ENCODE measurements around the gene ZNF302.

DNA sequence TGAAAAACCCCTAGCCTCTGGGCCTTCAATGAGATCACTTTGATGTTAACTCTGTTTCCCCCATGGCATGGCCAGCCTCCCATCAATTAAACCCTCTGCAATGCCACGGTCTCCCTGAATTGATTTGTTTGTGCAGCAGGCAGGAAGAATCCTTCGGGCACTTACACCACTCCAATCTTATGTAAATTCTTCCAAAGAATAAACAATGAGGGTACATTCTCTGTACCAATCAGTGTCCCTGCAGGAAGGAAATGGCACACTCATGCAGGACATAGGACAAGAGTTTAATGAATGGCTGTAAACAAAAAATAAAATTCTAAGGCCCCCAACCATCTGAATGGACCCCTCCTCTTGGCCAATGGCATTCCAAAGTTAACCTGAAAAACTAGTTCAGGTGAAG, 22.7 kb upstream of the ZNF302 start:
- TF ChIP-seq, protein P1, sequence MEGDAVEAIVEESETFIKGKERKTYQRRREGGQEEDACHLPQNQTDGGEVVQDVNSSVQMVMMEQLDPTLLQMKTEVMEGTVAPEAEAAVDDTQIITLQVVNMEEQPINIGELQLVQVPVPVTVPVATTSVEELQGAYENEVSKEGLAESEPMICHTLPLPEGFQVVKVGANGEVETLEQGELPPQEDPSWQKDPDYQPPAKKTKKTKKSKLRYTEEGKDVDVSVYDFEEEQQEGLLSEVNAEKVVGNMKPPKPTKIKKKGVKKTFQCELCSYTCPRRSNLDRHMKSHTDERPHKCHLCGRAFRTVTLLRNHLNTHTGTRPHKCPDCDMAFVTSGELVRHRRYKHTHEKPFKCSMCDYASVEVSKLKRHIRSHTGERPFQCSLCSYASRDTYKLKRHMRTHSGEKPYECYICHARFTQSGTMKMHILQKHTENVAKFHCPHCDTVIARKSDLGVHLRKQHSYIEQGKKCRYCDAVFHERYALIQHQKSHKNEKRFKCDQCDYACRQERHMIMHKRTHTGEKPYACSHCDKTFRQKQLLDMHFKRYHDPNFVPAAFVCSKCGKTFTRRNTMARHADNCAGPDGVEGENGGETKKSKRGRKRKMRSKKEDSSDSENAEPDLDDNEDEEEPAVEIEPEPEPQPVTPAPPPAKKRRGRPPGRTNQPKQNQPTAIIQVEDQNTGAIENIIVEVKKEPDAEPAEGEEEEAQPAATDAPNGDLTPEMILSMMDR (IDR thresholded peaks at IDR 0.05; ENCODE audit: low read depth, low read length): no peak
- TF ChIP-seq EZH2phosphoT487 (IDR thresholded peaks at IDR 0.05; ENCODE audit: low read depth): no peak

Data from OCI-LY3 (cell line).